Right cardiac atrium (tissue), 5 donors: Measurements from ENCODE around the gene ZNF668. TPM values are rescaled to one million over a fixed set of nuclear protein-coding genes. Genes with fewer than 3 reads are reported as not detected.
A peak's percentile ranks its signal among the peaks of the same experiment; 100 is the strongest.

Source experiments
- ATAC-seq, 2 donors: fragments of 200-7000 bp; cut with Tn5 transposase; one replicate each; pipeline versions ENCODE4 v1.8.0 to v1.9.1; 2020; ENCODE audit warnings: moderate library complexity in 2 of 2, mild to moderate bottlenecking in 1 of 2
- DNase-seq, 3 donors: peaks; one replicate each; pipeline ENCODE4 v3.0.0-alpha.2; 2020
- H3K27ac ChIP-seq: one replicate; pipeline ENCODE4 v1.5.1; 2013; ENCODE audit warnings: mild to moderate bottlenecking, low read length, control low read depth, moderate library complexity
- H3K27me3 ChIP-seq: one replicate; pipeline ENCODE4 v1.6.1; 2013; ENCODE audit not compliant: control insufficient read depth, insufficient read depth
- H3K4me1 ChIP-seq: one replicate; pipeline ENCODE4 v1.6.1; 2013; ENCODE audit warnings: low read length; ENCODE audit not compliant: control insufficient read depth, insufficient read depth
- H3K4me3 ChIP-seq: one replicate; pipeline ENCODE4 v1.5.1; 2013; ENCODE audit warnings: low read length, control low read depth
- H3K9me3 ChIP-seq: one replicate; pipeline ENCODE4 v1.6.1; 2013; ENCODE audit warnings: low read length; ENCODE audit not compliant: control insufficient read depth
- WGBS: extraction: QIAGEN DNeasy Blood & Tissue Kit; methylation state at CpG from one replicate; pipeline ENCODE4 v1.1.7; 2013; 5-methylcytosine and 5-hydroxymethylcytosine counted together
- intact Hi-C, 4 donors: fragments of 100-400 bp; cut with DNase I; formaldehyde crosslinking; loops; one replicate each; pipeline versions ENCODE4 v1.11.0 to v1.14.0; 2022 to 2023
- long read RNA-seq, 4 donors: library from polyadenylated mRNA; unstranded; transcript quantifications; one replicate each; pipeline ENCODE4 v2.0.0, GENCODE V29; 2020 to 2021
- polyA plus RNA-seq: library from polyadenylated mRNA; stranded (reverse); fragments of 200-250 nt; gene quantifications from one replicate; pipeline ENCODE4 v1.2.3, GENCODE V29; 2013
- total RNA-seq, 4 donors: library from RNA; stranded (reverse); fragmentation: NEBNext Ultra II Directional; extraction: Animal tissue kit (Norgen Biotek cat#: 25700); gene quantifications; one replicate each; pipeline ENCODE4 v1.2.1, GENCODE V29; 2021
- donor health status: healthy with polysubstance abuse.
- donor health status: DM: no; HTN: yes; CAD: no.
- donor health status: DM: no; HTN: no; CAD: no.
- donor health status: DM: no; HTN: yes; CAD: no; lungs with severe emphysema.
- donor health status: DM: yes; HTN: yes; CAD: no.

Gene ZNF668
- total RNA-seq (1 to 10 TPM; 4.6 to 6.6 (median 4.9) TPM), polyA plus RNA-seq (5.7 TPM)
- long read RNA-seq, donor 1, transcript ZNF668-201 (3 exons, 2,762 nt): major isoform, 11 of 15 reads
- long read RNA-seq, donor 1, partial matches to known transcripts: 1 of 15 reads
- long read RNA-seq, donor 1, other reads (novel, unspliced or antisense): 2 of 15 reads
- long read RNA-seq, donor 2, transcript ZNF668-201 (3 exons, 2,762 nt): major isoform, 15 of 19 reads
- long read RNA-seq, donor 2, partial matches to known transcripts: 2 of 19 reads
- long read RNA-seq, donor 2, other reads (novel, unspliced or antisense): 0 of 19 reads
- long read RNA-seq, donor 3, transcript ZNF668-201 (3 exons, 2,762 nt): major isoform, 21 of 30 reads
- long read RNA-seq, donor 3, partial matches to known transcripts: 4 of 30 reads
- long read RNA-seq, donor 3, other reads (novel, unspliced or antisense): 2 of 30 reads
- long read RNA-seq, donor 4, transcript ZNF668-201 (3 exons, 2,762 nt): major isoform, 8 of 13 reads
- long read RNA-seq, donor 4, partial matches to known transcripts: 2 of 13 reads
- long read RNA-seq, donor 4, other reads (novel, unspliced or antisense): 2 of 13 reads

DNA sequence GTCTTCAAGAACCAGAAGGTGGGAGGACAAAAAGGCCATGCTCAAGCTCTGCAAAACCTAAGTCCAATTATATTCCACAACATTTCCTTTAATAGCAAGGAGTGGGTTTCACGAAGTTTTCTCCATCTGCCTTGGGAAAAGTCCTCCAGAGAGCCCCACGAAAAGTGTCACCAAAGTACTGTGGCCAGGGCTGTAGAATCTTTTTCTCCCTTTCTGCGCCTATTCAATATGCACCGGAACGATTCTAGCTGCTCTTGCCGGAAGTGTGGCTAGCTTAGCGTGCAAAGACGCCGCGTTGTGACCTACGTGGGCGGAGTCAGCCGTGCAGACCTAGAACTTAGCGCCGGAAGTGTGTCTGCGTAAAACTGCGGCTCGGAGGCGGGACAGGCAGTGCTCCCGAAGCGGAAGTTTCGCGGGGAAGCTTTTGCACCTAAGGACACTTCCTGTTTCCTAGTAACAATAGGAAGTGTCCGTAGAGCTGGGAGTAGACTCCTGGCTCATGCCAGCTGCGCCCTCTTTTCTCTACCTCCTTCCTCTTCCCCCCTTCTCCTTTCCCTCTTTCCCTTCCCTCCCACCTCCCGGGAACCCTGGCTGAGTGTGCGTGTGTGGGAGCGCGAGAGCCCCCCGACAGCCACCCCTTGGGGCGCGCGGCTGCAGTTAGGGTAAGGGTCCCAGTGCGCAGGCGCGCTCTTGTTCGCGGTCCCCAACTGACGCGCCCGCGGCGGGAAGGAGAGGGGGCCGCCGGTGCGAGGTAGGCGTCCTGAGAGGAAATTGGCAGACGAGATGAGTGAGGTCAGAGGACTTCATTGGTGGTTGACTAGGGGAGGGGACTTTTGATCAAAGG, at the start of gene ZNF668, which contains the start of gene ZNF646:
TSS of gene ZNF668 (minus strand) at position 271 of the 844 bp plus-strand sequence. CDS start 9,781 bp downstream, outside the sequence.
TSS of gene ZNF646 (plus strand) at position 453 of the 844 bp plus-strand sequence. CDS start 1,903 bp downstream, outside the sequence.
- Histone ChIP-seq H3K9me3 (no peaks in the 10 kb centered on the region), H3K4me1 (peaks cover 7% of the 10 kb centered on the region), H3K27me3 (no peaks in the 10 kb centered on the region), H3K4me3 (peak within 1 kb of the TSS; percentile 94), H3K27ac (peak within 1 kb of the TSS; percentile 95)
- intact Hi-C loops: loop anchor here in 1 of 4 donors (5.0 to 10.0 kb wide), 2 partner anchors 42 to 89 kb away; partner anchors contain the start of genes HSD3B7 and STX4
- ATAC-seq: peak; percentile 96
- peak; percentile 99 for DNase-seq
- WGBS: under 1% methylated on average over 48 of the region's 48 CpGs

DNA sequence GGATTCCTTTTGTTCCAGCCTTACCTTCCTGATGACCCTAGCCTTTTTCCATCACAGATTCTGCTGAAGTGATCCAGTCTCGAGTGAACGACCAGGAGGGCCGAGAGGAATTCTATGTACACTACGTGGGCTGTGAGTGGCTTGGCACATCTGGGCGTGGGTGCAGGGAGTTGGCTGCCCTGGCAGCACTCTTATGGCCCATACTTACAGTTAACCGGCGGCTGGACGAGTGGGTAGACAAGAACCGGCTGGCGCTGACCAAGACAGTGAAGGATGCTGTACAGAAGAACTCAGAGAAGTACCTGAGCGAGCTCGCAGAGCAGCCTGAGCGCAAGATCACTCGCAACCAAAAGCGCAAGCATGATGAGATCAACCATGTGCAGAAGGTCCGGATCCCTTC, 46.1 kb upstream of the ZNF668 start:
- H3K27ac ChIP-seq: no peak overlapping the region

DNA sequence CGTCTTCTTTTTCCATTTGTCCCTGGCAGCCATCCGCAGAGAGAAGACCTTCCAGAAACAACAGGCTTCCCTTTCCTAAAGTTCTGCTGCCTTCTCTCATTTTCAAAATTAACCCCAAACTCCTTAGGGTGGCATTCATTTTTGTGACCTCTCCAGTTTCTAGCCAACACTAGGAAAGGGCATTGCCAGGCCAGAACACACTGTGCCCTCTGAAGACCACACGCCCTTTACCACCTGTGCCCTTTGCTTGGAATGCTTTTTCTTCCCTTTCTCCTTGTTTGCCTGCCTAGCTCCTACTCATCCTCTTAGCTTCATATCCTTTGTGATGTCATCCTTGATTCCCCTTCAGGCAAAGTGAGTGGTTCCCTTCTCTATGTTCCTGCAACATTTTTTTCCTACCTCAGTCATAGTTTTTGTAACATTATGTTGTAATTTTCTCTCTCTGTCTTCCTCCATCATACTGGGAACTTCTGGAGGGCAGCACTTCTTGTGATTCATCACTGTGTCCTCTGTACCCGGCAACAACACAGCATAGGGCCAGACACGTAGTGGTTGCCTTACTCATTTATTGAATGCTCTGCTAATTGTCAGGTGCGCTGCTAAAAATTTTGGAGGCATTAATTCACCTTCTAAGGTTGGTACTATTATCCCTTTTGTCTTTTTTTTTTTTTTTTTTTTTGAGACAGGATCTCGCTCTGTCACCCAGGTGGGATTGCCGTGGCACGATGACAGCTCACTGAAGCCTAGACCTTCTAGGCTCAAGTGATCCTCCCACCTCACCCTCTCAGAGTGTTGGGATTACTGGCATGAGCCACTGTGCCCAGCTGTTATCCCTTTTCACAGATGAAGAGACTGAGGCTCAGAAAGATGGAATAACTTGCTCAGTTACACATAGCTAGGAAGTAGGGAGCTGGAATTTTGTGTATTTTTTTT, 44.4 kb upstream of the ZNF668 start:
- intact Hi-C loops: no loop called here
- Histone ChIP-seq H3K4me3 (peak overlapping the region; percentile 83), H3K27me3 (no peaks in the 10 kb centered on the region), H3K4me1 (peaks cover 2% of the 10 kb centered on the region), H3K9me3 (no peaks in the 10 kb centered on the region), H3K27ac (peak overlapping the region; percentile 99)
- ATAC-seq: peak in 1 of 2 donors; percentile 24
- WGBS: 55% methylated on average over 9 of the region's 9 CpGs
- peak in 1 of 3 donors; percentile 61 for DNase-seq

More for the DNA sequence above, 46.1 kb upstream of the ZNF668 start:
- no peaks in the 10 kb centered on the region for H3K9me3 ChIP-seq
- 93% methylated on average over 16 of the region's 16 CpGs for WGBS
- DNase-seq: no peak
- peaks cover 2% of the 10 kb centered on the region for H3K4me1 ChIP-seq
- intact Hi-C loops: no loop called here
- no peaks in the 10 kb centered on the region for H3K27me3 ChIP-seq
- ATAC-seq: no peak
- no peak overlapping the region for H3K4me3 ChIP-seq

DNA sequence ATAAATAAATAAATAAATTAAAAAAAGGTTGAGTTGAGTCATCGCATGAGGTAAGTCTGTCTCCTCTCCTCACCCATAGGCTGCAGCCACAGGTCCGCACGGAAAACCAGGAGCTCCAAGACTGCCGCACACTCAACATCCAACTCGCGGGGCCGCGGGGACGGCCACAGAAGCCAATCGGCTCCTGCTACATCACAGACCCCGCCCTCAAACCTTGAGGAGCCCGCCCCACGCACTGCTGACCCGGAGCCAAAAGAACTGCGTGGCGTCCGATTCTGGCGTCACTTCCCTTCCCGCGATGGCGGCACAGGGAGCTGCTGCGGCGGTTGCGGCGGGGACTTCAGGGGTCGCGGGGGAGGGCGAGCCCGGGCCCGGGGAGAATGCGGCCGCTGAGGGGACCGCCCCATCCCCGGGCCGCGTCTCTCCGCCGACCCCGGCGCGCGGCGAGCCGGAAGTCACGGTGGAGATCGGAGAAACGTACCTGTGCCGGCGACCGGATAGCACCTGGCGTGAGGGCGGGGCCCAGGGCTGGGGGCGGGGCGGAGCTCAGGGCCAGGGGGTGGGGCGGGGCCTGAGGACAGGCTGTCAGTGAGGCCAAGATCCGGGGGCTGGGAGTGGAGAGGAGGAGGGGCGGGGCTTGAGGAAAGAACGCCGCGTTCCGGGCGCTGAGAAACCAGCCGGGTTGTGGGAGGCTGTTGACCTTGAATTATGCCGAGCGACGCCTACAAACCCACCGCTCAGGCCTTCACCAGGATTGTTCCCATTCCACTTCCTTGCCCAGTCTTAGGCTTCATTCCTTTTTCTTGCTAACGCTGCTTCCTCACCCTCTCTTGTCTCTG, 43.6 kb upstream of the ZNF668 start, which contains the start of gene KAT8:
TSS of gene KAT8 (plus strand) at position 281 of the 839 bp plus-strand sequence. CDS start at position 299, 18 bp downstream.
- ATAC-seq: peak; percentile 96 to 97
- H3K27ac ChIP-seq: peak within 1 kb of the TSS; percentile 99
- H3K27me3 ChIP-seq: no peaks in the 10 kb centered on the region
- peaks cover 6% of the 10 kb centered on the region for H3K4me1 ChIP-seq
- H3K4me3 ChIP-seq: peak within 1 kb of the TSS; percentile 83
- intact Hi-C loops: no loop called here
- WGBS: under 1% methylated on average over 68 of the region's 68 CpGs
- DNase-seq: peak; percentile 99
- H3K9me3 ChIP-seq: no peaks in the 10 kb centered on the region

DNA sequence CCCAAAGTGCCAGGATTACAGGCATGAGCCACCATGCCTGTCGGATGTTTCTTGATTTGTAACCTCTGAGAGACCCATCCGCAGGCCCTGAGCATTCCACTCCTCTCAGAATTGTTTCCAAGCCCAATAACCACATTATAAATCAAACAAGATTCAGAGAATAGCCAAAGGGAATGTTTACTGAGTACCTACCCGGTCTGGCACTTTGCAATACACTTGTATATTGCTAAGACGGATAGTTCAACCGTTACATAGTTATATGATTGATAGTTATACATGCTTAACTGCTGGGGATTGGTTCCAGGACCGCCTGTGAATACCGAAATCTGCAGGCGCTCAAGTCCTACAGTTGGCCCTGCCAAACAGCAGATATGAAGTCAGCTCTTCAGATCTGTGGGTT, 40.4 kb upstream of the ZNF668 start:
- H3K9me3 ChIP-seq: no peaks in the 10 kb centered on the region
- H3K4me3 ChIP-seq: no peak overlapping the region
- no peaks in the 10 kb centered on the region for H3K27me3 ChIP-seq
- H3K4me1 ChIP-seq: peaks cover 6% of the 10 kb centered on the region
- peak in 1 of 3 donors; percentile 35 for DNase-seq
- WGBS: 90% methylated on average over 8 of the region's 8 CpGs
- H3K27ac ChIP-seq: no peak overlapping the region
- no peak for ATAC-seq
- intact Hi-C loops: no loop called here

DNA sequence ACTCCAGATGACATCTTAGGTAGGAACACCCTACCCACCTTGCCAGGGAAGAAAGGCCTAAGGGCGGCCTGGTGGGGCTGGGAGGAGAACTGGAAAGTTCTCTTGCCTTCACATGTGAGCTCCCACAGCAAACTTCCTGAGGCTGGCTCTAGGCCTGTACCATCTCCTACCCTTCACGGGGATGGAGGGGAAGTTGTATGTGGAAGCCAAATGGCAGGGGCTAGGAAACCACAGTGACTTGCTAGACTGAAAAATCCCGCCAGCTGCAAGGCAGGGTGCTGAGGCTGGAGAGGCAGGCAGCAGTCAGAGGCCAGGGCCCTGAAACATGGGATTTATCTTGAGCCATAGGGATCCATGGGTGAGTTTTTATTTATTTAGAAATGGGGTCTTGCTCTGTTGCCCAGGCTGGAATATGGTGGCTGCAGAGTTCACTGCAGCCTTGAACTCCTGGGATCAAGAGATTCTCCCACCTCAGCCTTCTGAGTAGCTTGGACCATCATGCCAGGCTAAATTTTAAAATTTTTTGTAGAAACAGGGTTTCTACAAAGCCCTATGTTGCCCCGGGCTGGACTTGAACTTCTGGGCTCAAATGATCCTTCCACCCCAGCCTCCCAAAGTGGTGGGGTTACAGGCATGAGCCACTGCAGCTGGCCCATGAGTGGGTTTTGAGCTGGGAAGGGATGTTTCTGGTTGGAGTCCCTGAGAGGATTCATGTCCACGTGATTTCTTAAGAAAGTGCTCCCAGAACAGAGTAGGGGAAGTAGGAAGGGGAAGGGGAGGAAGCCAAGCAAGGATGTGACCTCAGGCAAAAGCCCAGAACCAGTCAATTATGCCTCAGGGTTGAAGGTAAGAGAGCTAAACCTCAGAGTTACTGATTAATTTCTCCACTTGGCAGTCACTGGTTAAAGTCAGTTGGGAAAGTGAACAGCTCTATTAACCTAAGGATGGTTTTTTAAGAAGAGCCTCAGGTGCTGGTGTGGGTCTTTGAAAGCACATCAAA, 39.4 kb upstream of the ZNF668 start:
- no peak for ATAC-seq
- no peaks in the 10 kb centered on the region for H3K9me3 ChIP-seq
- peak in 1 of 3 donors; percentile 48 for DNase-seq
- peaks cover 8% of the 10 kb centered on the region for H3K4me1 ChIP-seq
- no peak overlapping the region for H3K4me3 ChIP-seq
- 74% methylated on average over 5 of the region's 5 CpGs for WGBS
- intact Hi-C loops: no loop called here
- no peaks in the 10 kb centered on the region for H3K27me3 ChIP-seq
- peak overlapping the region; percentile 76 for H3K27ac ChIP-seq

DNA sequence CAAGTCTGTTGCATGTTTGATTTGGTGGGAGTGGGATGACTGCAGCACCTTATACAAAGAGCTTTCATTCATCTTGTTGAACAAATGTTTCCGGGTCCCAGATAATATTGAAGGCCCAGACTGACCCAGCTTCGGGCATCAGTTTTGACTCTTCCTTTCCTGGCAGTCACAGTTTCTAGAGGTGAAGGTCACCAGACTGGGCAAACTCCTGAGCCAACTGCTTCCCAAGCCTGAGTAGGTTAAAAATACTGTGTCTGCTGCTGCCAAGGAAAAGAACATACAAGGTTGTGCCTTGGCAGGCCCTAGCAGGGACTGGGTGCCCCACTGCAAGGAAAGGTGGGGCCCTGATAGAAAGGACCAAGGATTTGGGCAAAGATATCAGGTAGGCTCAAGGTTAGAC, 38.7 kb upstream of the ZNF668 start:
- Histone ChIP-seq H3K27me3 (no peaks in the 10 kb centered on the region), H3K4me1 (peaks cover 7% of the 10 kb centered on the region), H3K9me3 (no peaks in the 10 kb centered on the region), H3K4me3 (no peak overlapping the region), H3K27ac (peak overlapping the region; percentile 76)
- WGBS: 75% methylated on average over 2 of the region's 2 CpGs
- intact Hi-C loops: no loop called here
- ATAC-seq (no peak), DNase-seq (no peak)

DNA sequence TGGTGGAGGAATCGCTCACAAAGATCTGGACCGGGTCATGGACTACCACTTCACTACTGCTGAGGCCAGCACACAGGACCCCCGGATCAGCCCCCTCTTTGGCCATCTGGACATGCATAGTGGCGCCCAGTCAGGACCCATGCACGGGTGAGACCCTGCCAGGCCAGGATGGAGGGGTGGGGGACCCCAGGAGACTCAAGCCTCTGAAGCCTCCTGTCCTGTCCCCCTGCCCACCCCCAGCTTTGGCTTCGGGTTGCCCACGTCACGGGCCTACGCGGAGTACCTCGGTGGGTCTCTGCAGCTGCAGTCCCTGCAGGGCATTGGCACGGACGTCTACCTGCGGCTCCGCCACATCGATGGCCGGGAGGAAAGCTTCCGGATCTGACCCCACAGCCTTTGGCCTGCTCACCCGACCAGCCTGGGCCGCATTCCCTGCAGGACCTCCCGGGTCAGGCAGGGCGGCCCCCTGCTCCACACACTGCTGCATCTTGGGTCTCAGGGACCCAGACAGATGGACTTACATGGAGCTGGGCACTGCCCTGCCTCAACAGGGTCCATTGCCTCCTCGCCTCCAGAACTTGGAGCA, 37.9 kb upstream of the ZNF668 start:
- ATAC-seq (no peak), DNase-seq (peak in 2 of 3 donors; percentile 49 to 60)
- H3K9me3 ChIP-seq: no peaks in the 10 kb centered on the region
- no peak overlapping the region for H3K4me3 ChIP-seq
- 92% methylated on average over 23 of the region's 23 CpGs for WGBS
- intact Hi-C loops: no loop called here
- H3K27me3 ChIP-seq: no peaks in the 10 kb centered on the region
- no peak overlapping the region for H3K27ac ChIP-seq
- H3K4me1 ChIP-seq: peaks cover 7% of the 10 kb centered on the region
